GM12865 (cell line): ENCODE results near the gene GPM6B.

Source experiments
- DNase-seq: peaks from one replicate; pipeline ENCODE4 v3.0.0; 2010; ENCODE audit warnings: low read depth
- H3K4me3 ChIP-seq: 2 replicates; pipeline ENCODE4 v1.5.1; 2011; ENCODE audit warnings: mild to moderate bottlenecking, low read depth, low read length, control low read depth
- TF ChIP-seq, protein P1 (sequence below): IDR thresholded peaks from 2 replicates; pipeline ENCODE4 v1.5.1; 2011; ENCODE audit warnings: low read length, control low read depth, low read depth, inconsistent platforms; ENCODE audit not compliant: insufficient read depth; ENCODE audit errors: missing control alignments

The GPM6B gene

DNA sequence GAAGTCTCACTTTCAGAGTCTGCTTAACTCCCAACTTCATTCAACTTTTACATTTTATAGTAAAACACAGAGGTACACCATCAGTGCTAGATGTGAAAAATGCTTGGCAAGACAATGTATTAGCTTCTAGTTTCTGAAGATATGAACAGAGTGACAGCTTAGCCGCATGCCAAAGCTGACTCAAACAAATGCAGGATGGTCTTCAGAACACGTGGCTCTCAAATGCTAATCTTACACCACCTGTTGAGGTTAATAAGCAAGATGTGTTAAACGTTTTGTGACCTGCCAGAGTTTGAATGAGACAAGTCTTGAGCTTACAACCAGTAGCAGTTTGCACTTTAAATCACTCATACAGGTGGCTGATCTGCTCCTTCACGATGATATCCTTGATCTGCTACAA, 18.9 kb upstream of the GPM6B start:
- TF ChIP-seq, protein P1, sequence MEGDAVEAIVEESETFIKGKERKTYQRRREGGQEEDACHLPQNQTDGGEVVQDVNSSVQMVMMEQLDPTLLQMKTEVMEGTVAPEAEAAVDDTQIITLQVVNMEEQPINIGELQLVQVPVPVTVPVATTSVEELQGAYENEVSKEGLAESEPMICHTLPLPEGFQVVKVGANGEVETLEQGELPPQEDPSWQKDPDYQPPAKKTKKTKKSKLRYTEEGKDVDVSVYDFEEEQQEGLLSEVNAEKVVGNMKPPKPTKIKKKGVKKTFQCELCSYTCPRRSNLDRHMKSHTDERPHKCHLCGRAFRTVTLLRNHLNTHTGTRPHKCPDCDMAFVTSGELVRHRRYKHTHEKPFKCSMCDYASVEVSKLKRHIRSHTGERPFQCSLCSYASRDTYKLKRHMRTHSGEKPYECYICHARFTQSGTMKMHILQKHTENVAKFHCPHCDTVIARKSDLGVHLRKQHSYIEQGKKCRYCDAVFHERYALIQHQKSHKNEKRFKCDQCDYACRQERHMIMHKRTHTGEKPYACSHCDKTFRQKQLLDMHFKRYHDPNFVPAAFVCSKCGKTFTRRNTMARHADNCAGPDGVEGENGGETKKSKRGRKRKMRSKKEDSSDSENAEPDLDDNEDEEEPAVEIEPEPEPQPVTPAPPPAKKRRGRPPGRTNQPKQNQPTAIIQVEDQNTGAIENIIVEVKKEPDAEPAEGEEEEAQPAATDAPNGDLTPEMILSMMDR: no peak
- H3K4me3 ChIP-seq: no peak overlapping the region
- no peak for DNase-seq

DNA sequence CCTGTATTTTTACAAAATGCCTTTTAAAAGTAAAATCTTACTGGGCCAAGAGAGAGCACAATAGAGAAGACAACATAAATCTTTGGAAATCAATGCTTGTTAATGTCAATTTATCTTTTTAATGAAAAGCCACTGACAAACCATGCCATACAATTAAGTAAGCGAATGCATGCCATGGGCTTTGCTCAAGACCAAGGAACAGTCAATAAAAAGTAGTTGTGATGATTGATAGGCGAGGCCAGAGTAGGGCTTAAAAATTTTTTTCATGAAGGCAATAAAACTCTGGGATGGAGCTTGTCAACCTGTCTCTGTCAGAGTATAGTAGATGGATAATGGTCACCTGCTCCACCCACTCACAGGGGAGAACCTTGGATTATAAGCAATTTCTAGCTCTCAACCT, 17.5 kb upstream of the GPM6B start:
- TF ChIP-seq, protein P1: no peak
- no peak for DNase-seq
- H3K4me3 ChIP-seq: no peak overlapping the region

DNA sequence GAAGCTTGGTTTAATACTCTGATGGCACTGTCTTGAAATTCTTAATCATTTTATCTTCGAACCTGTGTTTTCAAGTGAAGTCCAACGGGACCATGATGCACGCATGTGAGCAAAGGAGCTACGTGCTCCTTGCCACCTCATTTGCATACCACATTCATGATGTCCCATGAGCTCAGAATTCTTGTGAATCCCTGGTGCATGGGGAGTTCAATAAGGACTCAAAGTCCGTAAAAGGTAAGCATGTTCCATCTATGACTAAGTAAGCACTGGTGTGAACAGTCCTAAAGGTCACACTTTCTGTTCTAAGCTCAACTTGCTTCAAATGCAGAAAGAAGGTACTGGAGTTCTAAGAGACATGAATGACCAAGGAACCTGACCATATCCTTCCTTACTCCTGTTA, 13.1 kb upstream of the GPM6B start:
- DNase-seq: peak; percentile 17
- H3K4me3 ChIP-seq: no peak overlapping the region
- TF ChIP-seq, protein P1: no peak

GRCh38 chrX:13828392-13828791, 11.5 kb upstream of the GPM6B start:
- no peak for DNase-seq
- TF ChIP-seq, protein P1: no peak
- H3K4me3 ChIP-seq: no peak overlapping the region

DNA sequence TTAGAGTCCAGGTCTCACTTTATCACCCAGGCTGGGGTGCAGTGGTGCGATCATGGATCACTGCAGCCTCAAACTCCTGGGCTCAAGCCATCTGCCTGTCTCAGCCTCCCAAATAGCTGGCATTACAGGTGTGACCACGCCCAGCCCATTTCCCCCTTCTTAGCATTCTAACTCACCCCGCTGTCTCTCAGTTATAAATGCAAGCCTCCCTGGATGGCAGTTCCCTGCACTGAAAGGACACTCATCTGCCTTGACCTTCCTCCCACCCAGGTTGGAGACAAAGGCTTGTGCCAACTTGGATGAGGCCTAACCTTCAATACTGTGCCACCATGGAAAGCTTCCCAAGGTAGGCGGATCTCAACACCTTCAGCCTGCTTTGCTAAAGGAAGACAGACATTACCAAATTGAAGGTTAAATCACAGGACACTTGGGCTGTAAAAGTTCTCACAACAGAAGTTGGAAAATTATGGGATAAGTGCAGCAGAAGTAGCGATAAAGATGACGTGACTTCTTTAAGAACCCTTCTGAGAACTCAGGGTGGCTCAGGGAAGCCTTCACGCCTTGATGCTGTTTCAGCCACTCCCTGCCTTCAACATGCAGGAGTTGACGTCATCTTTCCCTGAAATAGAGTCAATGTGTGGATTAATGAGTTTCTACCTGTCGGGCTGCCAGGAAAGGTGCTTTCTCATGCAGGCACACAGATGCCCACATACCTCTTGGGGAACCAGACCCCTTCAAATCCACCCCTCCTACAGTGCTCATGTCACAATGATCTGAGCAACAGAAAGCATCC, 10.6 kb upstream of the GPM6B start:
- no peak overlapping the region for H3K4me3 ChIP-seq
- no peak for DNase-seq
- TF ChIP-seq, protein P1: no peak

DNA sequence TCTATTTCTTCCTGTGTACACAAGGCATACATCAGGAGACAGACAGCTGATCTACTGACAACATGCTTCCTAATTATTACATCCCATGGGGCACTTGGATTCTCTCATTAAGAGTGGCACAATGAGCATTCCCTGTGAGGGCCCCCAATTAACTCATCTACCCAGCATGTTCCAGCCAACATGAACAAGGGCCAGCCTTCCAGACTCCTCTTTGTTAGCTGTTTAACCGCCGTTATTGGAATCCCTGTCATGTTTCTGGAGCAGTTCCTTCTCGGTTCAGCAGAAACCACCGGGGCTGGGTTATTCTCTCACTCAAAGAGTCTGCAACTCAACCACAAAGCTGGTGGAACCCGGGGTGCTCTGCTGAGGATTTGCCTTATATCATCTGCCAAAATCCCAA, 9.9 kb upstream of the GPM6B start:
- TF ChIP-seq, protein P1: no peak
- DNase-seq: no peak
- H3K4me3 ChIP-seq: no peak overlapping the region
